NOMO-1 treated with DMSO at 0.1 percent for 48 hours (cell line): ENCODE data around the gene OASL.
A peak's percentile ranks its signal among the peaks of the same experiment; 100 is the strongest.
"Not testable (repeated sequence)": the region's sequence is repeated elsewhere in the genome, so short reads cannot be mapped to it uniquely, and the experiment has no call there.

Experiments
- DNase-seq: peaks from one replicate; lab custom pipeline; 2025; ENCODE audit not compliant: unreplicated experiment; lab: John Stamatoyannopoulos, UW

The OASL gene

DNA sequence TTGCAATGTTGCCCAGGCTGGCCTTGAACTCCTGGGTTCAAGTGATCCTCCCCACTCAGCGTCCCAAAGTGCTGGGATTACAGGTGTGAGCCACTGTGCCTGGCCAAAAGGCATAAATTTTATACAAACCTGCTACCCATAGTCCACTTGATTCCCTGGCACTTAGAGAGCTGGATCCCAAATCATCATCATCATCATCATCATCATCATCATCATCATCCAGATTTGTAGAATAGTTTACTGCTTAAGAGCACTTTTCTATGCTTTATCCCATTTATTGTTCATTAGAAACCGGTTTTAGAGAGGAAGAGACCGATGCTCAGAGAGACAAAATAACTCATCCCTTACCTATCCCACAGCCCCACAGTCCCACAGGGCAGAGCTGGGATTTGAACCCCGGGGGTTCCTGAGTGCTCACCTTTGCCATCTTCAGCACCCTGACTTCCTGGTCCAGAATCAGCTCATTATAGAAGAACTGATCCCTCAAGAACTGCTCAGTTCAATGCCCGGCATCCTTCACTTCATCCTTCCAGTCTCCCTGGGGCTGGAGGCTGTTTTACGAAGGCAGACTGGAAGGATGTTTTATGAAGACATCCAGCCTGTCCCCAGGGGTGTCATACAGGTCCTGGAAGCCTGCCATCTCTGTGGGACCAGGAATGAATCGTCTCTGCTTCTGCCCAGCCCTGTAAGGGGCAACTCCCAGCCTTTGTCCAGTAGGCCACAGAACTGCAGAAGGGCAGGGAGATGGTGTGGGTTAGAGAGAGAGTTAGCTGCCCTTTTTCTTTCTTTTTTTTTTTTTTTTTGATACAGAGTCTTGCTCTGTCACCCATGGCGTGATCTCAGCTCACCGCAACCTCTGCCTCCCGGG, 20.2 kb upstream of the OASL start:
- DNase-seq = no peak

DNA sequence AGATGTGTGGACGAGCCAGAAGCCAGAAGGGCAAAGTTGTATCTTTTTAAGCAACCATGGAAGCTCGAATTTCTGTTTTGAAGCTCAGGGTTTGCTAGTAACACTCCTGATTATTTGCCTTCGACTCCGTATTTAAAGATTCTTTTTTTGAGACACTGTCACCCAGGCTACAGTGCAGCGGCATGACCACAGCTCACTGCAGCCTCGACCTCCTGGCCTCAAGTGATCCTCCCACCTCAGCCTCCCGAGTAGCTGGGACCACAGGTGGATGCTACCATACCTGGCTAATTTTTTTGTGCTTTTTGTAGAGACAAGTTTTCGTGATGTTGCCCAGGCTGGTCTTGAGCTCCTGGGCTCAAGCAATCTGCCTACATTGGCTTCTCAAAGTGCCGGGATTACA, 18.7 kb upstream of the OASL start:
- no peak for DNase-seq

DNA sequence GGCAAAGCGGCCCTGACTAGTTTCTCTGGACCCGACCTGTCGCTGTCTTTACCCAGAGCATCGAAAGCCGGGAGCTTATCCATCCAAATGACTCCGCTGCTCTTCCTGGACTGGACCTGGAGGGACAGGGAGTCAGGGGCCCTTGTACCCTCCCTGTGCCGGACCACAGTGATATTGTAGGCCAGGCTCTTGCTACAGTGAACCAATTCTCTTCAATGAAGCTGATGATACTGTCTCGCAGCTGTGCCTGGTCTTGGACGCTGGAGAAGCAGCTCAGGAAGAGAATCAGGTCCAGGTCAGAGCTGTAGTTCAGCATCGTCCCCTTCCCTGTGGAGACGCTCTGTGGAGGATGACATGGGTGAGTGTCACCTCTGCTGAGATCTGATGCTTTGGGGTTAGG, 14.7 kb upstream of the OASL start:
- no peak for DNase-seq

DNA sequence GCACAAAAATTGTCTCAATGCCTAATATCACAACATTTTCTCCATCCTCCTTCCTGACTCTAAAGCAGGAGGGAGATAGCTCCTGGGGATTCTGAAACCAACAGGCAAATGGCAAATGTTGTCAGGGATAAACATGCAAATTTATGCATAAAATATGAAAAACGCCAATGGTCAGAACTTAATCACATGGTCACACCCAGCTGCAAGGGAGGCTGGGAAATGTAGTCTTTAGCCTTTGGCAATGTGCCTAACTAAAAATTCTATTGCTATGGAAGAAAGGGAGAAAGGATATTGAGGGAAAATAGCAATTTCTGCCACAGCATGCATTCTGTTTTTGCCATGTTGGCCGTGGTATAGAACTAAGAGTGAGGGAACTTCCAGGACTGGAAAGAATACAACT, 11.7 kb upstream of the OASL start:
- no peak for DNase-seq

DNA sequence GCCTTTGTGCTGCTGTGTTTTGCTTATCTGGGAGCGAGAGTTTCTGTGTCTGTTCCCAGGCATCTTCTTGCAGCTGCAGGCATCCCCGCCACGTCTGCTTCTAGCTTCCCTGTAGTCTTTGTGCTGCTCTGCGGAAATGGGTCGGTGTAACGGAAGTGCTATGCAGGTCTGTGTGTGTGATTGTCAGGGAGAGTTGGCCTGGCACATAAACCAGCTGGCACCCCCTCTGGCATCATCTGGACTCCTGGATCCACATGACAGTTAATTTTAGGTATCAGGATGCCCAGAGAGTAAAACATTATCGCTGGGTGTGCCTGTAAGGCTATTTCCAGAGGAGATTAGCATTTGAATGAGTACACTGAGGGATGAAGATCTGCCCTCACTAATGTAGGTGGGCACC, 9.4 kb upstream of the OASL start:
- no peak for DNase-seq

DNA sequence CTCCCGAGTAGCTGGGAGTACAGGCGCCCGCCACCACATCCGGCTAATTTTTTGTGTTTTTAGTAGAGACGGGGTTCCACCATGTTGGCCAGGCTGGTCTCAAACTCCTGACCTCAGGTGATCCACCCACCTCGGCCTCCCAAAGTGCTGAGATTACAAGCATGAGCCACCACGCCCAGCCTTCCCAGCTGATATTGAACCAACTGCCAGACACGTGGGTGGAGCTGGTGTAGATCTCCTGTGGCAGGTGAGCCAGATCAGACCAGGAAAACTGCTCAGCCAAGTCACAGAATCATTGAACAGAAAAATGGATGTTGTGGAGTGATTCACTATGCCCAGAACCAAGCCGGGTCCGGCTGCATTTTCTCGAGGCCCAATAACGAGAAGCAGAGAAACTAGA, 8.4 kb upstream of the OASL start:
- DNase-seq = not testable (repeated sequence)

DNA sequence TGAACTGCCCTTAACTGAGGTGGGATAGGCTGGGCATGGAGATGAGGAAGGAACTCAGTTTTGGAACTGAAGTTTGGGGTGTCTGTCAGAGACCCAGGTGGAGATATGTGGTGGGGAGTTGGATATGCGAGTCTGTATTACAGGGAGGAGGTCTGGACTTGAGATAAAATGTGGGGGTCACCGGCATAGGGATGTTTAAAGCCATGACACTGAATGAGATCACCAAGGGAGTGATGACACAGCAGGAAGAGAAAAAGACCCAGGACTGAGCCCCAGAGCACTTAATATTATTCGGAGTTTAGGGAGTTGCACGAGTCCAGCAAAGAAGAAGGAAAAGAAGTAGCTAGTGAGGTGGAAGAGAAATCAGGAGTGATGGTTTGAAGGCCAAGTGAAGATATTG, 4.0 kb upstream of the OASL start:
- DNase-seq = no peak

DNA sequence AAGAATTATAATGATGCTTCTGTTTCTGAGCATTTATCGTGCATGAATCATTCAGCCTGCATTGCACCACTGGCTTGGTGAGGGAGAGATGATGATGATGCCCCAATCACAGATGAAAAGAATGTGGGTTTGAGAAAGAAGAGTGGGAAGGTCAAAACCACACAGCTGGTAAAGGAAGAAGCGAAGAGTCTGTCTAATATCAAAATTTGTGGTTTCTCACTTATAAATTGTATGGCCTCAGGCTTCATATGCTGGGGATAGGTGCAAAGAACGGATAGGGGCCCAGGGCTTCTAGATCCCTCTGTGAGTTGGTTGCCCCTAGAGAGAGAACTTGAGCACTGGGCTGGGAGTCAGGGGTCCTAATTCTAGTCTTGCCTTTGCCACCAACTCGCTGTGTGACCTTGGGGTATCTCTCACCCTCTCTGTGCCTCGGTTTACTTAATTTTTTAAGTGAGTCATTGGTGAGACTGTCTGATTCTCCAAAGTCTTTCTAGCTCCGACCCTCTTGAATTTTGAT, 2.2 kb downstream of the OASL start:
- peak; percentile 43 for DNase-seq

DNA sequence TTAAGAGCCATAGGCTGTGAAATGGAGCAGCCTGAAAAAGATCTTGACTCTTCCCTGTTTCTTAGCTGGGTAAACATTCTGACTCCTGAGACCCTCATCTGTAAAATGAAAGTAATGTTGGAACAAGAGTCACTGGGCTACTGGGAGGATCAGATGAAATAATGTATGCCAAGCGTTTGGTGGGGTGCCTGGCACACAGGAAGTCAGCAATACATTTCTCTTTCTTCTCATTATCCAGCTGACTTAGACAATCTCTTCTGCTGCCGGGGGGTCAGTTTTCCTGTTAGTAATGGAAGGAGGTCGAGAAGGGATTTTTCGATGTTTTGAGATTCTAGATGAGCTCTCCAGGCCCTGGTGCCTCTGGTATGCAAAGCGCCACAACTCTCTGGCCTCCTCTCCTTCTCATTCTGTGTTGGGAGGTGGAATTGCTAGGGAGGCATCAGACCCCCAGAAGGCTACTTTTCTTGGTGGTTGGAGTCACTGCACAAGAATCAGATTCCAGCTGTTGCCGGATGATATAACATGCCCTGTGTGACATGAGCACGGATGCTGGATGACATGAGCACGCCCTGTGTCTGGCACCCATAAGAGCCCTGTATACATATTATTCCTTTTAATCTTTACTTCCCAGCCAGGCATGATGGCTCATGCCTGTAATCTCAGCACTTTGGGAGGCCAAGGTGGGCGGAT, 4.3 kb downstream of the OASL start:
- no peak for DNase-seq

DNA sequence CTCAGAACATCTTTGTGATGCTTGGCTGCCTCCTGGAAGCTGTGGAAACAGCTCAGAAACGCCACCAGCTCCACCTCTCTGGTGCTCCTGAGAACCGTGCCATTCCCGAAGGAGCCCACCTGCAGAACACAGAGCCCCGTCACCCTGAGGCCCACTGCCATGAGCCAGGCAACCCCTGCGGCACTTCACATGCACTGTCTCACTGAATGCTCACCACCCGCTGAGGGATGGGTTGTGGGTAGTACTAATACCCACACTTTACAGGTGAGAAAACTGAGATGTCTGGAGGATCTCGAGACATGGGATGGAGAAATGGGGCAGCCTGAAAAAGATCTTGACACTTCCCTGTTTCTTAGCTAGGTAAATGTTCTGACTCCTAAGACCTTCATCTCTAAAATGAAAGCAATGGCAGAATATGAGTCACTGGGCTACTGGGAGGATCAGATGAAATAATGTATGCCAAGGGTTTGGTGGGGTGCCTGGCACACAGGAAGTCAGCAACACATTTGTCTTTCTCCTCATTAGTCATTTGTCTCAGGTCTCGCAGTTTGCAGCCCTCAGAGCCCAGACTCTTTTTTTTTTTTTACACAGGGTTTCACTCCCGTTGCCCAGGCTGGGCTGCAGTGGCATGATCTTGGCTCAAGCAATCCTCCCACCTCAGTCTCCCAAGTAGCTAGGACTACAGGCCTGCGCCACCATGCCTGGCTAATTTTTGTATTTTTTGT, 5.3 kb downstream of the OASL start:
- peak; percentile 13 for DNase-seq

DNA sequence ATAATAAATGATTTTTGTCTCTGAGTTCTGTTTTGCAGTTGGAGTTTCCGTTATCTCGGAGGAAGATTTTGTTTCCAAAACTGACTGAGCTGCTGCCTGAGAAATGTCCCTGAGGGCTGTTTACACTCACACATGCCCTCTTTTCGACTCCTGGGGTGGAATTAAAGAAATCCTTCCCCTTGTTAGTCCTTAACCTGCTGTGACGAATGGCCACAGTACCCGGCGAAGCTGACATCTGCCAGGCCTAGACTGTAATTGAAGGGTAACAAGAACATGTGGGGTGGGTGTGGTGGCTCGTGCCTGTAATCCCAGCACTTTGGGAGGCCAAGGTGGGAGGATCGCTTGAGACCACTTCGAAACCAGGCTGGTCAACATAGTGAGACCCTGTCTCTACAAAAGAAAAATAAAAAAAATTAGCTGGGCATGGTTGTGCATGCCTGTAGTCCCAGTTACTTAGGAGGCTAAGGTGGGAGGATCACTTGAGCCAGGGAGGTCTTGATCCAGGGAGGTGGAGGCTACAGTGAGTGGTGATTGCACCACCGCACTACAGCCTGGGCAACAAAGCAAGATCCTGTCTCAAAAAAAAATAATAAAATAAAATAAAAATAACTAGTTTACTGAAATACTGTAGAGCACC, 8.4 kb downstream of the OASL start:
- DNase-seq = no peak

DNA sequence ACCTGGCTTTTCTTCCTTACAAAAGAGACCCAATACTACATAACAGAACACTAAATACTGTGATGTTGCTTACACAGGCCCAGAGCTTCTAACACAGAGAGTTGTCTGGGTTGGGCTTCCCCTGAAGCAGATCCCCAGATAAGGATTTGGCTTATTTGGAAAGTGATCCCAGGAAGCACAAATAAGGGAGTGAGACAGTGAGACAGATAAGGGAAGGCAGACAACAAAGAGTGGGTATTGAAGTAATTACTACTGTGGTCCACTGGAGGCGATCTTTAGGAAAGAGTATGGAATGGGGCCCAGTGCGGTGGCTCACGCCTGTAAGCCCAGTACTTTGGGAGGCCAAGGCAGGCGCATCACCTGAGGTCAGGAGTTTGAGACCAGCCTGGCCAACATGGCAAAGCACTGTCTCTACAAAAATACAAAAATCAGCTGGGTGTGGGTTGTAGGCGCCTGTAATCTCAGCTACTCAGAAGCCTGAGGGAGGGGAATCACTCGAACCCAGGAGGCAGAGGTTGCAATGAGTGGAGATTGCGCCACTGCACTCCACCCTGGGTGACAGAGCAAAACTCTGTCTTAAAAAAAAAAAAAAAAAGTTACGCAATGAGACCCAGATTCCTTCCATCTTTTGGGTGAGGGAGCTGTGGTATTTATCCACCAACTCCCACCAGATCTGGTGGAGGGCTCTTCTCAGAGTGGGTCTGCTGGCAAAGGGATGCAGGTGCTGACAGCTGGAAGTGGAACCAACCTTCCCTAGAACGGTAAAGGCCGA, 12.6 kb downstream of the OASL start:
- no peak for DNase-seq

DNA sequence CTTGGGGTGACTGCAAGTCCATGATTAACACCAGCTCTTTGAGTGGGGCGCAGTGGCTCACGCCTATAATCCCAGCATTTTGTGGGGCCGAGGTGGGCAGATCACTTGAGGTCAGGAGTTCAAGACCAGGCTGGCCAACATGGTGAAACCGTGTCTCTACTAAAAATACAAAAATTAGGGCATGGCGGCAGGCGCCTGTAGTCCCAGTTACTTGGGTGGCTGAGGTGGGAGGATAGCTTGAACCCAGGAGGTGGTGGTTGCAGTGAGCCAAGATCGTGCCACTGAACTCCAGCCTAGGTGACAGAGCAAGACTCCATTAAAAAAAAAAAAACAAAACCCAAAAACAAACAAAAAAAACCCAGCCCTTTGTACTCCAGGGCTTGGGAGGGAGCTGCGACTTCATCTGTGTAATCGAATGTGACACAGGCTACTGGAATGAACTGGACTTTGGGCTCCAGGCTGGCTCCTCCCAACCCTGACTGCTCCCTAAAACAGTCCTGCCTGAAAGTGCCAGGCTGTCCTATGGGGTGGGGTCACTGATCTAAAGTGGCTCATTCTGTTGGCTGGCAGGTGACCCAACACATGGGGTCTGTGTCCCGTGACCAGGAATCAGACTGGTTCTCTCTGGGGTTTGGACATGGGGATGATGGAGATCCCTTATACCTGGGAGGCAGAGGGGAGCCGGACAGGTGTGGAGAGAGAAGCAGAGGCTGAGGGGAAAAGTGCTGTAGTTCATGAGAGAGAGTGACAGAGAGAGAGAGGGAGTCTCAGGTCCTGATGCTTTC, 13.4 kb downstream of the OASL start:
- DNase-seq = no peak

DNA sequence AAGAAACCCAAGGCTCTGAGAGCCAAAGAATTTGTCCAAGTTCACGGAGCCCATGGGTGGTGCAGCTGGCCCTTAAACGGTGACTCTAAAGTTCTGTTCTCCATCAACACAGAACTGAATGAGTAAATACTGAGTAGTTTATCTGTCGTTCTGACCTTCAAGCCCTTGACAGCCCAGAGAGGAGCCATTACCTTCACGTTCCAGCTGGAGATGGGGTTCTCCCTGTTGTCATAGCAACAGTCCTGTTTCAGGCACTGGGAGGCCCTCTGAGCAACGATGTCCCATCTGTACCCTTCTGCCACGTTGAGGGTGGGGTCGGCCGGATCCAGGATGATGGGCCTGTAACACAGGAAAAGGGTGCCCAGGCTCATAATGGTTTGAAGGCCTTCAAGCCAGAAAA, 15.2 kb downstream of the OASL start:
- DNase-seq = no peak

DNA sequence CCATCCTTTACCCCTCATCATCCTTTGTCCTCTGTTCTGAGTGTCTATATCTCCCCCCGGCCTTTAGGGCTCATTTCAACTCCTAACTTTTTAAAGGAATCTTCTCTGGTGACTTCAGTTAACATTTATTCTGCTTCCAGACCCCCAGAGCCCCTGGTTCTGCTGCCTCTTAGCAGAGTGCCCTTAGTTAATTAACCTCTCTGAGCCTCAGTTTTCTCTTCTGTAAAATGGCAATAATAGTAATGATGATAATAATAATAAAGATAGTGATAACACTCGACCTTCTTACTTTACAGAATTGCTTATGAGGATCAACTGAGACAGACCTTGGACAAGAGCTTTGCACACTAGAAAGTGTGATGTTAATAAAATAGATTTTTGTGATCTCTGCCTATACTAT, 16.3 kb downstream of the OASL start:
- DNase-seq = no peak

DNA sequence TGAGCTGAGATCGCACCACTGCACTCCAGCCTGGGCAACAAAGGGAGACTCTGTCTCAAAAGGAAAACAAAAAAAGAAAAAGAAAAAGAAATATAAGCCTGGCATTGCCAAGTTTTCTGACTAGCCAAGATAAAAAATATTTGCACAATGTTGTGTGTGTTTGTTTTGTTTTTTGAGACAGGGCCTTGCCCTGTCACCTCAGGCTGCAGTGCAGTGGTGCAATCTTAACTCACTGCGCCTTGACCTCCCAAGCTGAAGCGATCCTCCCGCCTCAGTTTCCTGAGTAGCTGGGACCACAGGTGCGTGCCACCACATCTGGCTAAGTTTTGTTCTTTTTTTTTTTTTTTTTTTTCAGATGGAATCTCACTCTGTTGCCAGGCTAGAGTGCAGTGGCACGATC, 17.3 kb downstream of the OASL start:
- no peak for DNase-seq

DNA sequence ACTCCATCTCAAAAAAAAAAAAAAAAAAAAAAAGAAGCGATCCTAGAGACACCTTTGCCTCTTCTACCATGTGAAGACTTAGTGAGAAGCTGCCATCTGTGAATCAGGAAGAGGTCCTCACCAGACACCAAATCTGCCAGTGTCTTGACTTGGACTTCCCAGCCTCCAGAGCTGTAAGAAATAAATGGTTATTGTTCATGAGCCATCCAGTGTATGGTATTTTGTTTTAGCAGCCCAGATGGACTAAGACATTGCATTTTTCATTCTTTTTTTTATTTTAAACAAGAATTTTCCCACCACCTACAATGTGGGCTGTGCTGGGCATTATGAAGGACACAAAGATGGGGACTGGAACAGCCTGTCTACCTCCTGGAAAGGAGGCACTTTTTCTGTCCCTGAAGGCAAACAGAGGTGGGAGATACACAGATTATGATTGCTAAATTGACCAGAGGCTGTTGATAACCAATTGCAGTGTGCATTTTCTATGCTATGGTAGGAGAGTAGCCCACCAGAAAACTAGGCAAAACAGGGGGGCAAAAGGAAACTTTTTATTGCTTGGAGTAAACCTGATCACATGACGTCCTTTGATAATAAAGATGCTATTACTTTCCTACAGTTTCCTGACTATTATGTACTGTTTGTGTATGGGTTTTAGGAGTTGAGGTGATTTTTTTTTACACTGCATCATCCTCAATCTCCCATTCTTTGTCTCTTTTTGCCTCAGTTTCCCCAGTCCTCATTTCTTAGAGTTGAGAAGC, 20.0 kb downstream of the OASL start:
- no peak for DNase-seq

DNA sequence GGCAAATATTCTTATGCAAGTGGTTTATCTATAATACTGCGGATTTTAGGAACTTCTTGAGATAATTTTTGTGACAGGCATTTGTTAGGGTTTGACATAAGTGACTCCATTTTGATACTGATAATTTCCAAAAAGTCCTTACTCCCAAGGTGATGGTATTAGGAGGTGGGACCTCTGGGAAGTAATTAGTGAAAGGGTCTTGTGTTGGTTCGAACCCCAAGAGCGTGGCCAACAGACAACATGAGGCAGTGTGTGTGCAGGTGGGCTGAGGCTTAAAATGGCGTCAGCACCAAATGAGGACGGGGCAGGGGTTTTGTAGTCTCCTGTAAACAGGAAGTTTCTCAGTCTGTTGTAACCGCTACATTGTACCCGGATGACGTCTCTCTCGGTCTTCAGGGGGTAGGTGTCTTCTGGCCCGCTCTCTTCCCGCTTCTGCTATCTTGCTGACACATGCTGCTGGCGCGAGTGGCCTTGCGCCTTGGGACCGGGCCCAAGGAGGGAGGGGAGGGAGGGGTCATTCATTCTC, 21.0 kb downstream of the OASL start:
- peak; percentile 12 for DNase-seq
